Right cardiac atrium (tissue), 5 donors: ENCODE measurements around the gene HOXB4. TPM values are rescaled to one million over a fixed set of nuclear protein-coding genes. Genes with fewer than 3 reads are reported as not detected.
A peak's percentile ranks its signal among the peaks of the same experiment; 100 is the strongest.

Experiments used
- ATAC-seq, 2 donors: fragments of 200-7000 bp; cut with Tn5 transposase; one replicate each; pipeline versions ENCODE4 v1.8.0 to v1.9.1; 2020; ENCODE audit warnings: moderate library complexity in 2 of 2, mild to moderate bottlenecking in 1 of 2
- DNase-seq, 3 donors: peaks; one replicate each; pipeline ENCODE4 v3.0.0-alpha.2; 2020
- H3K27ac ChIP-seq: one replicate; pipeline ENCODE4 v1.5.1; 2013; ENCODE audit warnings: mild to moderate bottlenecking, low read length, control low read depth, moderate library complexity
- H3K27me3 ChIP-seq: one replicate; pipeline ENCODE4 v1.6.1; 2013; ENCODE audit not compliant: control insufficient read depth, insufficient read depth
- H3K4me1 ChIP-seq: one replicate; pipeline ENCODE4 v1.6.1; 2013; ENCODE audit warnings: low read length; ENCODE audit not compliant: control insufficient read depth, insufficient read depth
- H3K4me3 ChIP-seq: one replicate; pipeline ENCODE4 v1.5.1; 2013; ENCODE audit warnings: low read length, control low read depth
- H3K9me3 ChIP-seq: one replicate; pipeline ENCODE4 v1.6.1; 2013; ENCODE audit warnings: low read length; ENCODE audit not compliant: control insufficient read depth
- WGBS: extraction: QIAGEN DNeasy Blood & Tissue Kit; methylation state at CpG from one replicate; pipeline ENCODE4 v1.1.7; 2013; 5-methylcytosine and 5-hydroxymethylcytosine counted together
- intact Hi-C, 4 donors: fragments of 100-400 bp; cut with DNase I; formaldehyde crosslinking; loops; one replicate each; pipeline versions ENCODE4 v1.11.0 to v1.14.0; 2022 to 2023
- polyA plus RNA-seq: library from polyadenylated mRNA; stranded (reverse); fragments of 200-250 nt; gene quantifications from one replicate; pipeline ENCODE4 v1.2.3, GENCODE V29; 2013
- total RNA-seq, 4 donors: library from RNA; stranded (reverse); fragmentation: NEBNext Ultra II Directional; extraction: Animal tissue kit (Norgen Biotek cat#: 25700); gene quantifications; one replicate each; pipeline ENCODE4 v1.2.1, GENCODE V29; 2021
- donor health status: healthy with polysubstance abuse.
- donor health status: DM: no; HTN: yes; CAD: no.
- donor health status: DM: no; HTN: no; CAD: no.
- donor health status: DM: no; HTN: yes; CAD: no; lungs with severe emphysema.
- donor health status: DM: yes; HTN: yes; CAD: no.

HOXB4 gene
- total and polyA plus RNA-seq, 5 donors, result 0.38 to 1.1 (median 0.61) TPM

GRCh38 chr17:48598736-48599135 lies 20.6 kb upstream of the HOXB4 start:
- H3K27ac ChIP-seq, result no peak overlapping the region
- H3K27me3 ChIP-seq, result no peaks in the 10 kb centered on the region
- H3K4me1 ChIP-seq, result peaks cover 4% of the 10 kb centered on the region
- WGBS, result 19% methylated on average over 7 of the region's 7 CpGs
- intact Hi-C loops, result loop anchor here in 2 of 4 donors (10.0 kb wide), 2 partner anchors 244 to 264 kb away; no protein-coding TSS in a partner anchor
- H3K4me3 ChIP-seq, result no peak overlapping the region
- ATAC-seq, result no peak
- no peak for DNase-seq
- no peaks in the 10 kb centered on the region for H3K9me3 ChIP-seq

- Histone ChIP-seq H3K4me3 (peak overlapping the region; percentile 22), H3K9me3 (no peaks in the 10 kb centered on the region), H3K27ac (no peak overlapping the region), H3K27me3 (no peaks in the 10 kb centered on the region), H3K4me1 (peaks cover 4% of the 10 kb centered on the region)
- DNase-seq (peak; percentile 46 to 75 (median 74)), ATAC-seq (peak; percentile 42 to 47)
- under 1% methylated on average over 68 of the region's 68 CpGs for WGBS
- intact Hi-C loops, result loop anchor here in 2 of 4 donors (10.0 kb wide), 2 partner anchors 243 to 263 kb away; no protein-coding TSS in a partner anchor
Observed at GRCh38 chr17:48597778-48598631, 19.9 kb upstream of the HOXB4 start.

- ATAC-seq (no peak), DNase-seq (no peak)
- Histone ChIP-seq H3K9me3 (no peaks in the 10 kb centered on the region), H3K4me1 (peaks cover 4% of the 10 kb centered on the region), H3K4me3 (peak overlapping the region; percentile 22), H3K27me3 (no peaks in the 10 kb centered on the region), H3K27ac (no peak overlapping the region)
- intact Hi-C loops, result loop anchor here in 2 of 4 donors (10.0 kb wide), 2 partner anchors 243 to 263 kb away; no protein-coding TSS in a partner anchor
- WGBS, result 2% methylated on average over 16 of the region's 16 CpGs
Observed at GRCh38 chr17:48597528-48597777, 19.3 kb upstream of the HOXB4 start.

GRCh38 chr17:48596735-48597527 lies 18.8 kb upstream of the HOXB4 start:
- intact Hi-C loops, result loop anchor here in 2 of 4 donors (10.0 kb wide), 2 partner anchors 242 to 262 kb away; no protein-coding TSS in a partner anchor
- Histone ChIP-seq H3K4me1 (peaks cover 4% of the 10 kb centered on the region), H3K27me3 (no peaks in the 10 kb centered on the region), H3K27ac (no peak overlapping the region), H3K9me3 (no peaks in the 10 kb centered on the region), H3K4me3 (peak overlapping the region; percentile 22)
- DNase-seq (peak in 1 of 3 donors; percentile 54), ATAC-seq (no peak)
- WGBS, result 6% methylated on average over 26 of the region's 26 CpGs

- Histone ChIP-seq H3K4me1 (peaks cover 4% of the 10 kb centered on the region), H3K27me3 (no peaks in the 10 kb centered on the region), H3K9me3 (no peaks in the 10 kb centered on the region), H3K27ac (no peak overlapping the region), H3K4me3 (no peak overlapping the region)
- no peak for ATAC-seq
- intact Hi-C loops, result loop anchor here in 2 of 4 donors (10.0 kb wide), 2 partner anchors 241 to 261 kb away; no protein-coding TSS in a partner anchor
- 10% methylated on average over 54 of the region's 54 CpGs for WGBS
- peak in 1 of 3 donors; percentile 32 for DNase-seq
Observed at GRCh38 chr17:48596000-48596734, 18.0 kb upstream of the HOXB4 start.

- Histone ChIP-seq H3K9me3 (no peaks in the 10 kb centered on the region), H3K27me3 (no peaks in the 10 kb centered on the region), H3K27ac (no peak overlapping the region), H3K4me3 (no peak overlapping the region), H3K4me1 (peaks cover 4% of the 10 kb centered on the region)
- 43% methylated on average over 25 of the region's 25 CpGs for WGBS
- ATAC-seq, result no peak
- peak in 1 of 3 donors; percentile 7 for DNase-seq
- intact Hi-C loops, result loop anchor here in 2 of 4 donors (10.0 kb wide), 2 partner anchors 241 to 261 kb away; no protein-coding TSS in a partner anchor
Observed at GRCh38 chr17:48595278-48595999, 17.3 kb upstream of the HOXB4 start.

GRCh38 chr17:48594538-48595277 lies 16.6 kb upstream of the HOXB4 start:
- DNase-seq, result peak in 1 of 3 donors; percentile 18
- H3K27ac ChIP-seq, result no peak overlapping the region
- no peak overlapping the region for H3K4me3 ChIP-seq
- no peak for ATAC-seq
- intact Hi-C loops, result loop anchor here in 2 of 4 donors (10.0 kb wide), 2 partner anchors 240 to 260 kb away; no protein-coding TSS in a partner anchor
- H3K4me1 ChIP-seq, result peaks cover 4% of the 10 kb centered on the region
- no peaks in the 10 kb centered on the region for H3K27me3 ChIP-seq
- no peaks in the 10 kb centered on the region for H3K9me3 ChIP-seq
- WGBS, result 42% methylated on average over 25 of the region's 25 CpGs

GRCh38 chr17:48593840-48594537 lies 15.8 kb upstream of the HOXB4 start:
- Histone ChIP-seq H3K9me3 (no peaks in the 10 kb centered on the region), H3K4me1 (peaks cover 4% of the 10 kb centered on the region), H3K27ac (no peak overlapping the region), H3K4me3 (peak overlapping the region; percentile 6), H3K27me3 (no peaks in the 10 kb centered on the region)
- 10% methylated on average over 37 of the region's 37 CpGs for WGBS
- intact Hi-C loops, result loop anchor here in 2 of 4 donors (10.0 kb wide), 2 partner anchors 239 to 259 kb away; no protein-coding TSS in a partner anchor
- ATAC-seq (peak; percentile 56 to 68), DNase-seq (peak; percentile 69 to 91 (median 90))

- Histone ChIP-seq H3K4me3 (peak within 1 kb of the TSS; percentile 6), H3K4me1 (peaks cover 4% of the 10 kb centered on the region), H3K9me3 (no peaks in the 10 kb centered on the region), H3K27me3 (no peaks in the 10 kb centered on the region), H3K27ac (no peak within 1 kb of the TSS)
- 2% methylated on average over 50 of the region's 50 CpGs for WGBS
- DNase-seq (no peak), ATAC-seq (no peak)
- intact Hi-C loops, result loop anchor here in 2 of 4 donors (10.0 kb wide), 2 partner anchors 238 to 258 kb away; no protein-coding TSS in a partner anchor
Observed at GRCh38 chr17:48593126-48593829, 15.1 kb upstream of the HOXB4 start, which contains the start of gene HOXB5. HOXB5 (minus strand) TSS chr17:48593779; CDS start chr17:48593682, 97 bp downstream.
